Adrenal gland (tissue), 12 donors: ENCODE measurements around the gene SPDYE1. TPM values are rescaled to one million over a fixed set of nuclear protein-coding genes. Genes with fewer than 3 reads are reported as not detected.
"Not testable (repeated sequence)": the region's sequence is repeated elsewhere in the genome, so short reads cannot be mapped to it uniquely, and the experiment has no call there.

Experiments
- DNase-seq, 7 donors: peaks; one replicate each; pipeline ENCODE4 v3.0.0-alpha.2; 2019 to 2020
- H3K27ac ChIP-seq, 5 donors: fragments of 200-600 bp; sonication (generic) in 4 of 5; 1 replicate in 3 of 5; 2 replicates in 2 of 5; pipeline versions ENCODE4 v1.5.1 to v1.8.0; 2016 to 2020; ENCODE audit warnings: mild to moderate bottlenecking in 1 of 5
- H3K27me3 ChIP-seq: fragments of 200-600 bp; 2 replicates; pipeline ENCODE4 v1.8.0; 2021
- H3K36me3 ChIP-seq, 2 donors: fragments of 200-600 bp; replicated peaks in 1 of 2; 1 replicate in 1 of 2; 2 replicates in 1 of 2; pipeline versions ENCODE4 v1.5.1 to v1.8.0; 2018 to 2022
- H3K4me1 ChIP-seq, 2 donors: fragments of 200-600 bp; replicated peaks in 1 of 2; 1 replicate in 1 of 2; 2 replicates in 1 of 2; pipeline versions ENCODE4 v1.5.1 to v1.8.0; 2018 to 2021
- H3K4me3 ChIP-seq, 4 donors: fragments of 200-600 bp; sonication (generic) in 3 of 4; one replicate each; pipeline ENCODE4 v1.5.1; 2016 to 2018
- H3K9me3 ChIP-seq, 3 donors: fragments of 200-600 bp; sonication (generic) in 1 of 3; replicated peaks in 1 of 3; 1 replicate in 2 of 3; 2 replicates in 1 of 3; pipeline versions ENCODE4 v1.5.1 to v1.8.0; 2016 to 2021
- POLR2A ChIP-seq, 2 donors: fragments of 450-650 bp; IDR thresholded peaks; one replicate each; pipeline ENCODE4 v1.6.1; 2017; ENCODE audit warnings: antibody characterized with exemption in 2 of 2, mild to moderate bottlenecking in 2 of 2, moderate library complexity in 1 of 2
- WGBS, 4 donors: extraction: QIAGEN DNeasy Blood & Tissue Kit in 2 of 4; methylation state at CpG; one replicate each; pipeline versions ENCODE4 v1.1.5 to v1.1.7; 2013 to 2017; 5-methylcytosine and 5-hydroxymethylcytosine counted together
- intact Hi-C, 2 donors: fragments of 100-400 bp; cut with DNase I; formaldehyde crosslinking; loops; one replicate each; pipeline versions ENCODE4 v1.14.1 to v1.15.0; 2022 to 2023
- polyA plus RNA-seq, 3 donors: library from polyadenylated mRNA; stranded (reverse); fragments of 200-250 nt in 2 of 3; fragments of 350-450 nt in 1 of 3; fragmentation: Illumina TruSeq in 1 of 3; extraction: RNeasy Lipid Tissue Mini Kit (QIAGEN cat#74804) in 1 of 3; gene quantifications; one replicate each; pipeline ENCODE4 v1.2.3, GENCODE V29; 2013 to 2014
- total RNA-seq, 9 donors: library from RNA; depleted of rRNA in 4 of 9; stranded (reverse); fragments of >200 nt in 4 of 9; fragments of 120-200 nt in 1 of 9; fragmentation: NEBNext Ultra II Directional in 1 of 9; extraction: Animal tissue kit (Norgen Biotek cat#: 25700) in 1 of 9; gene quantifications; one replicate each; pipeline versions ENCODE4 v1.1.0 to v1.2.4, GENCODE V29; 2013 to 2023
- donor health status: healthy with polysubstance abuse.
- donor health status: Bipolar disorder and iron deficiency.
- donor health status: DM: yes; HTN: yes; CAD: no.
- donor health status: DM: no; HTN: no; CAD: no.
- donor health status: DM: no; HTN: no; CAD: no.
- donor health status: DM: yes; HTN: yes; CAD: no.

SPDYE1 gene
- total and polyA plus RNA-seq, 12 donors = 0.06 to 0.19 TPM; not detected in 10

- intact Hi-C loops = not testable (repeated sequence)
- WGBS, 4 donors = 88 to 96% (median 93%) methylated on average over 11 to 12 of the region's 13 CpGs
Measured at GRCh38 chr7:44031319-44031718, 33.6 kb downstream of the SPDYE1 start.

GRCh38 chr7:44032031-44032430, 34.3 kb downstream of the SPDYE1 start:
- H3K36me3 ChIP-seq, H3K27ac ChIP-seq, H3K27me3 ChIP-seq, H3K4me1 ChIP-seq, H3K4me3 ChIP-seq, H3K9me3 ChIP-seq, intact Hi-C loops: not testable (repeated sequence)
- peak in 1 of 7 donors; percentile 20 for DNase-seq
- WGBS, 4 donors = 81 to 87% (median 86%) methylated on average over 4 to 6 of the region's 6 CpGs

More at GRCh38 chr7:44031319-44031718, 33.6 kb downstream of the SPDYE1 start:
- H3K27me3 ChIP-seq, H3K9me3 ChIP-seq, H3K27ac ChIP-seq, H3K4me1 ChIP-seq, H3K36me3 ChIP-seq, H3K4me3 ChIP-seq: not testable (repeated sequence)
- peak in 1 of 7 donors; percentile 14 for DNase-seq

- H3K4me1 ChIP-seq, H3K9me3 ChIP-seq, H3K36me3 ChIP-seq, intact Hi-C loops, H3K4me3 ChIP-seq, H3K27me3 ChIP-seq, H3K27ac ChIP-seq: not testable (repeated sequence)
- WGBS, 4 donors = 85 to 97% (median 94%) methylated on average over 8 to 16 of the region's 18 CpGs
- peak in 1 of 7 donors; percentile 35 for DNase-seq
Measured at GRCh38 chr7:44033971-44034844, 36.5 kb downstream of the SPDYE1 start.

GRCh38 chr7:44036364-44036763, 38.7 kb downstream of the SPDYE1 start:
- H3K36me3 ChIP-seq, H3K4me1 ChIP-seq, intact Hi-C loops, H3K27me3 ChIP-seq, H3K27ac ChIP-seq, H3K4me3 ChIP-seq, H3K9me3 ChIP-seq: not testable (repeated sequence)
- 24 to 52% (median 46%) methylated on average over 6 to 10 of the region's 10 CpGs for WGBS, 4 donors
- peak in 3 of 7 donors; percentile 20 to 58 (median 30) for DNase-seq

GRCh38 chr7:44037951-44038350, 40.3 kb downstream of the SPDYE1 start:
- H3K4me1 ChIP-seq, intact Hi-C loops, H3K9me3 ChIP-seq, H3K27me3 ChIP-seq, H3K4me3 ChIP-seq, H3K27ac ChIP-seq, H3K36me3 ChIP-seq: not testable (repeated sequence)
- 56 to 90% (median 80%) methylated on average over 1 to 2 of the region's 2 CpGs for WGBS, 4 donors
- peak in 2 of 7 donors; percentile 9 to 41 for DNase-seq

DNA sequence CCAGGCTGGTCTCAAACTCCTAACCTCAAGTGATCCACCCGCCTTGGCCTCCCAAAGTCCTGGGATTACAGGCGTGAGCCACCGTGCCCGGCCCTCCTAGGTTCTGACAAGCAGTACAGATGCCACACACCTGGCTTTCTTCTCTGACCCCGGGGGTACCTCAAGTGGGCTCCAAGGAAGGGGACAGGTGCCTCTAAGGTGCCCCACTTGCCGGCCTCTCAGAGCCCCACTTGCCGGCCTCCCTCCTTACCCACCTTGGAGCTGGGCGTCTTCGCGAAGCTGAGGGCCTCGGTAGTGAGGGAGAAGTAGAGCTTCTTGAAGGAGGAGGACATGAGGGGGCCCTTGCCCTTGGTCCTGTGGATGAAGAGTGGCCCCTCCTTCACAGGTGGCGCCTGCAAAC, 40.9 kb downstream of the SPDYE1 start:
- H3K4me1 ChIP-seq, intact Hi-C loops, H3K4me3 ChIP-seq, H3K27me3 ChIP-seq, H3K27ac ChIP-seq, H3K9me3 ChIP-seq, H3K36me3 ChIP-seq: not testable (repeated sequence)
- DNase-seq = peak in 2 of 7 donors; percentile 7 to 52
- WGBS, 4 donors = 51 to 64% methylated on average over 5 to 6 of the region's 12 CpGs; no CpG with 5 or more reads in 2 of the 4 donors

DNA sequence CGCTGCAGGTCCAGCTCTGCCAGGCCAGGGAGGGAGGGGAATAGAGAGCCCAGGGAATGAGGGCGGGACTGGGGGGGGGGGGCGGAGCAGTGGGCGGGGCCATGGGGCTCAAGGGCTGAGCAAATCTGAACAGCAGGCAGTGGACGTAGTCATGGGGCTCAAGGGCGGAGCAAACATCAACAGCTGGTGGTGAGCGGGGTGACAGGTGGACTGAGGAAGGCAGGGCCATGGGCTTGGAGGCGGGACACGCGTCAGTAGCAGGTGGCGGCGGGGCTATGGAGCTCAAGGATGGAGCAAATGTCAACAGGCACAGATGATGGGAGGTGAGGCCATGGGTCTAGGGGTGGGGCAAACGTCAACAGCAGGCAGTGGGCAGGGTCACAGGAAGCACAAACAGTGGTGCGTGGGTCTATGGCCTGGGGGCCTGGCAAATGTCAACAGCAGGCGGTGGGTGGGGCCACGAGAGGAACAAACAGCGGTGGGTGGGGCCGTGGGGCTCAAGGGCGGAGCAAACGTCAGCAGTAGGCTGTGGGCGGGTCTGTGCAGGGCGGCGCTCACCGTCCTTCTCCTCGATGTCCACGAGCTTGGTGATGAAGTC, 41.4 kb downstream of the SPDYE1 start:
- intact Hi-C loops = not testable (repeated sequence)
- TF ChIP-seq POLR2A (IDR thresholded peaks at IDR 0.05) = peak in 1 of 2 donors; percentile 25

DNA sequence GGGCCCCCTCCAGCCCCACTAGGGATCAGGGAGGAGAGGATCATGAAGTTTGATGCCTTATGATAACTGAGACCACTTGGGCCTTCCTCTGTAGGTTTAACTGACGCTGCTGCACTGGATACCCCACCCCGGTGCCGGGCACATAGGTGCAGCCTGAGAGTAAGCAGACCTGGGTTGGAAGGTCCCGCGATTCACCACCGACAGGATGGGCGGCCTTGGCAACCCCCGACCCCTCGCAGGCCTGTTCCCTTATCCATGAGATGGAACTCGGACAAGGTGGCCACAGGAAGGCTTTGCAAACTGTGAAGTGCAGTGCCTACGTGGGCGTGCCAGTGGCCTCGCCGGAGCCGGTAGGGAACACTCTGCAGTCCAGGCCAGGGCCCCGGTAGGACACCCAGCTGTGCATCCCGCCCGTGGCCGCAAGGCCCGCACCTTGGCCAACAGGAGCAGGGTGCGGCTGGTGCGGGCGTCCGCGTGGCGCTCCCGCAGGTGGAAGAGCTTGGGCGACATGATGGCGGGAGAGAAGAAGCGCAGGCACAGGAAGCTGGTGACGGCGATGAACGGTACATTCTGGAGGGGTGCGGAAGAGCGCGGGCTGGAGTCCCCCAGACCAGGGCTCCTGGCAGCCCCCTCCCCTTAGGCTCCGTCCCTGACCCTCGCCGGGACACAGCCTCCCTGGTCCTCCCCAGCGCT, 42.2 kb downstream of the SPDYE1 start:
- H3K4me3 ChIP-seq = peak overlapping the region in 1 of 4 donors; percentile 58
- intact Hi-C loops, H3K27me3 ChIP-seq, H3K36me3 ChIP-seq, H3K9me3 ChIP-seq: not testable (repeated sequence)
- H3K27ac ChIP-seq = peak overlapping the region in 1 of 5 donors; percentile 45
- peak in 2 of 7 donors; percentile 1 to 49 for DNase-seq
- peaks cover 8 to 14% of the 10 kb centered on the region in 2 donors for H3K4me1 ChIP-seq
- 19 to 32% methylated on average over 11 to 15 of the region's 40 CpGs; no CpG with 5 or more reads in 2 of the 4 donors for WGBS, 4 donors

More for the DNA sequence above, 41.4 kb downstream of the SPDYE1 start:
- not testable (repeated sequence) for H3K36me3 ChIP-seq, H3K9me3 ChIP-seq, H3K27me3 ChIP-seq
- peaks cover 7 to 12% of the 10 kb centered on the region in 2 donors for H3K4me1 ChIP-seq
- DNase-seq = peak; percentile 95 to 99 (median 97)
- peak overlapping the region in 1 of 4 donors; percentile 22 for H3K4me3 ChIP-seq
- H3K27ac ChIP-seq = peak overlapping the region in 4 of 5 donors; percentile 56 to 89 (median 65)
- WGBS, 4 donors = 0 to 8% (median 5%) methylated on average over 13 to 19 of the region's 26 CpGs; no CpG with 5 or more reads in 1 of the 4 donors
